Measurements from ENCODE around the gene DGKH.

DNA sequence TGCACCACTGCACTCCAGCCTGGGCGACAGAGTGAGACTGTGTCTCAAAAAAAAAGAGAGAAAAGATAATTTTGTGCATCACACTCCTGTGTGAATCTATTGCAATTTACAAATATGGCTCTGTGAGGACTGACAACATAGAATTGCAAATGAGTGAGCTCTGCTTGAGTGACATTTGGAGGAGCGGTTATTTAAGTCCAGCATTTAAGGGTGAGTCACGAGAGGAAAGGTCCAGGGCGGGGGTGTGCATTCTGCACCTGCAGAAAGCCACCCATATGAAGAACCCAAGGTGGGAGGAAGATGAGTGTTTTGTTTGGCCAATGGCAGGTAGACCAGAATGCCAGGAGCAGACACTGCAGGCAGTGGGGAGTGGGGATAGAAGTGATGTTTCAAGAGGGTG, 58.5 kb downstream of the DGKH start:
- TF ChIP-seq SP1 (IDR thresholded peaks at IDR 0.05; ENCODE audit: low read depth) (no peak), YY1 (IDR thresholded peaks at IDR 0.05; ENCODE audit: extremely low read depth, insufficient replicate concordance, low read depth, low read length) (no peak), SIN3A (IDR thresholded peaks at IDR 0.05; ENCODE audit: low read depth) (no peak), EZH2 (IDR thresholded peaks at IDR 0.05) (no peak), ZFX (IDR thresholded peaks at IDR 0.05) (no peak), REST (IDR thresholded peaks at IDR 0.05; ENCODE audit: low read depth) (no peak), POLR2A (IDR thresholded peaks at IDR 0.05; ENCODE audit: borderline replicate concordance, extremely low read depth, insufficient read depth, insufficient read length) (no peak), ZBTB33 (IDR thresholded peaks at IDR 0.05; ENCODE audit: extremely low read depth, insufficient replicate concordance, low read length) (no peak), TCF7L2 (IDR thresholded peaks at IDR 0.05; ENCODE audit: borderline replicate concordance, extremely low read depth, insufficient read depth, insufficient read length) (no peak), EGR1 (IDR thresholded peaks at IDR 0.05; ENCODE audit: low read depth) (no peak), CEBPB (IDR thresholded peaks at IDR 0.05; ENCODE audit: low read depth) (no peak)
- TF ChIP-seq, protein P1, sequence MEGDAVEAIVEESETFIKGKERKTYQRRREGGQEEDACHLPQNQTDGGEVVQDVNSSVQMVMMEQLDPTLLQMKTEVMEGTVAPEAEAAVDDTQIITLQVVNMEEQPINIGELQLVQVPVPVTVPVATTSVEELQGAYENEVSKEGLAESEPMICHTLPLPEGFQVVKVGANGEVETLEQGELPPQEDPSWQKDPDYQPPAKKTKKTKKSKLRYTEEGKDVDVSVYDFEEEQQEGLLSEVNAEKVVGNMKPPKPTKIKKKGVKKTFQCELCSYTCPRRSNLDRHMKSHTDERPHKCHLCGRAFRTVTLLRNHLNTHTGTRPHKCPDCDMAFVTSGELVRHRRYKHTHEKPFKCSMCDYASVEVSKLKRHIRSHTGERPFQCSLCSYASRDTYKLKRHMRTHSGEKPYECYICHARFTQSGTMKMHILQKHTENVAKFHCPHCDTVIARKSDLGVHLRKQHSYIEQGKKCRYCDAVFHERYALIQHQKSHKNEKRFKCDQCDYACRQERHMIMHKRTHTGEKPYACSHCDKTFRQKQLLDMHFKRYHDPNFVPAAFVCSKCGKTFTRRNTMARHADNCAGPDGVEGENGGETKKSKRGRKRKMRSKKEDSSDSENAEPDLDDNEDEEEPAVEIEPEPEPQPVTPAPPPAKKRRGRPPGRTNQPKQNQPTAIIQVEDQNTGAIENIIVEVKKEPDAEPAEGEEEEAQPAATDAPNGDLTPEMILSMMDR (IDR thresholded peaks at IDR 0.05 in 2 of 3, conservative IDR thresholded peaks at IDR 0.05 in 1 of 3; ENCODE audit: borderline replicate concordance in 1 of 3, insufficient read depth in 1 of 3, low read depth in 2 of 3, low read length in 2 of 3): no peak
- TF ChIP-seq, protein P2, sequence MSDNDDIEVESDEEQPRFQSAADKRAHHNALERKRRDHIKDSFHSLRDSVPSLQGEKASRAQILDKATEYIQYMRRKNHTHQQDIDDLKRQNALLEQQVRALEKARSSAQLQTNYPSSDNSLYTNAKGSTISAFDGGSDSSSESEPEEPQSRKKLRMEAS (IDR thresholded peaks at IDR 0.05): no peak

Measured in HCT116 (cell line).